HG02852 (cell line): ENCODE results near the gene TSKU.

Experiments
- ATAC-seq: cut with Tn5 transposase; IDR thresholded peaks from one replicate; pipeline ENCODE4 v1.9.1; 2021; ENCODE audit warnings: mild to moderate bottlenecking, moderate library complexity; ENCODE audit not compliant: unreplicated experiment

Gene TSKU, protein sequence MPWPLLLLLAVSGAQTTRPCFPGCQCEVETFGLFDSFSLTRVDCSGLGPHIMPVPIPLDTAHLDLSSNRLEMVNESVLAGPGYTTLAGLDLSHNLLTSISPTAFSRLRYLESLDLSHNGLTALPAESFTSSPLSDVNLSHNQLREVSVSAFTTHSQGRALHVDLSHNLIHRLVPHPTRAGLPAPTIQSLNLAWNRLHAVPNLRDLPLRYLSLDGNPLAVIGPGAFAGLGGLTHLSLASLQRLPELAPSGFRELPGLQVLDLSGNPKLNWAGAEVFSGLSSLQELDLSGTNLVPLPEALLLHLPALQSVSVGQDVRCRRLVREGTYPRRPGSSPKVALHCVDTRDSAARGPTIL

DNA sequence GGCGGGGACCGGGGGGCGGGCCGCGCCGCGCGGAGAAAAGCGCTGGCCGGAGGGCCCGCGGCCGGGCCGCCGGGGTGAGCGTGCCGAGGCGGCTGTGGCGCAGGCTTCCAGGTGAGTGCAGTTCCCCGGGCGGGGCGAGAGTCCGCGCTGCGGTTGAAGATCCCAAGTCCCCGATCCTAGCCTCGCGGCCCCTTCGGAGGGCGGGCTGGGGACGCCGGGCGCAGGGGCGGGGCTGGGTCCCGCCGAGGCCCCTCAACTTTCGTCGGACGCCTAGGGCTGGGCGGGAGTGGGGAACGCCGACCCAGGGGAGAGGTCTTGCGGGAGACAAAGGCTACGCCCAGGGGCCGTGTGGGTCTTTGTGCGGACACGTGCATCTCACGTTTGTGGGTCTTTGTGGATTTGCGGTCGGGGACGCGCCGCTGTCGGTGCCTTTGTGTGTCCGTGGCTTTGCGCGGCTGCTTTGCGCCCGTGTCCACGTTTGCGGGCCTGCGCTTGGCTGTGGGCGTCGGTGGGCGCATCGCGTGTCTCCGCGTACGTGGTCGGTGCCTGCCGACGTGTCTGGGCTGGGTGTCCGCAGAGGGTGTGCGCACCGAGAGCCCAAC, at the start of gene TSKU:
TSS of gene TSKU (plus strand) at position 63 of the 602 bp plus-strand sequence. CDS start 12,261 bp downstream, outside the sequence.
- no peak for ATAC-seq

DNA sequence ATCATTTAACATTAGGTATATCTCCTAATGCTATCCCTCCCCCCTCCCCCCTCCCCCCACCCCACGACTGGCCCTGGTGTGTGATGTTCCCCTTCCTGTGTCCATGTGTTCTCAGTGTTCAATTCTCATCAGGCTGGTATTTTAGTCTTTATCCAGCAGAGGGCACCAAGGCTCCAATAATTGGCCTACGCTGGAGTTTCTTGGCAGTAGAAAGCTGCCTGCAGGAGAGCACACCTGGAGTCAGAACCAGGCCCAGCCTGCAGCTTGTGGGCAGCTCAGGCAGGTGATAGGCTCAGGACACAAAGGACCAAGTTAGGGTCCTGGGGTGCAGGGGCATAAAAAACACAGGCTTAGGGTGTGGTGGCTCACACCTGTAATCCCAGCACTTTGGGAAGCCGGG, 49.2 kb upstream of the TSKU start:
- peak; percentile 51 for ATAC-seq

DNA sequence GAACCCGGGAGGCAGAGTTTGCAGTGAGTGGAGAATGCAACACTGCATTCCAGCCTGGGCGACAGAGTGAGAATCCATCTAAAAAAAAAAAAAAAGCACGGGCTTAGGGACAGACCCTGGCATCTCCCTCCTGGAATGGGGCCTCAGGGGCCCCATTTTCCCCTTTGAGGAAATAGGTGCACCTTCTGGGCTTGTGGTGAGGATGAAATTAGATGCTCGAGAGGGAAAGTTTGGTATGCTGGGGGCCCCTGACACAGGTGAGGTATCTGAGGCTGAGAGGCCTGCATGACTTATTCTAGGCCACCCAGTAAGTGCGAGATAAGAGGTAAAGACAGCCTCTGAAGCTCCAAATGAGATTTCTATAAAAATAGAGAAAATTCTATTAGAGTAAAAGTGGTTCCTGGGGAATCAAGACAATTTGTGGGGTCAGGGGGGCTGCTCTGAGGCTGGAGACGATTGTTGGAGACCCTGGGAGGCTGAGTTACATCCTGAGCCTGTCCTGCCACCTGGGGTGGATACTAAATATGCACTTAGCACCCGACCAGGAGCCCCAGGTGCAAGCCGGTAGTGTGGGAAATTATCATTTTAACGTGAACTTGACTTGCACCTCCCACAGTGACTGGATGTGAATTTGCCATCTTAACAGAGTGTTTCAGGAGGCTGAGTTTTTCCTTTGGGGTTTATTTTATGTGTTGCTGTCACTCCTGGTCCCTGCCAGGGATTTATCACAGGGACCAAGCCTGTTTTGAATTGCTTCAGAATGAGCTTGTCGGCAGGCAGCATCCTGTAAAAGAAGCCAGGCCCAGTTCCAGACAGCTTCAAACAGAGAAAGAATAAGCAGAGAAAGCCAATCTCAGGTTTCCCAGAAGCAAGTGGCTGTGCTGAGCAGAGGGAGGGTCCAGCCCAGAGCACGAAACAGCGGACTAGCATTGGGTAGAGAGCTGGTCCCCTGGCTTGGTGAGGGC, 48.4 kb upstream of the TSKU start:
- no peak for ATAC-seq

DNA sequence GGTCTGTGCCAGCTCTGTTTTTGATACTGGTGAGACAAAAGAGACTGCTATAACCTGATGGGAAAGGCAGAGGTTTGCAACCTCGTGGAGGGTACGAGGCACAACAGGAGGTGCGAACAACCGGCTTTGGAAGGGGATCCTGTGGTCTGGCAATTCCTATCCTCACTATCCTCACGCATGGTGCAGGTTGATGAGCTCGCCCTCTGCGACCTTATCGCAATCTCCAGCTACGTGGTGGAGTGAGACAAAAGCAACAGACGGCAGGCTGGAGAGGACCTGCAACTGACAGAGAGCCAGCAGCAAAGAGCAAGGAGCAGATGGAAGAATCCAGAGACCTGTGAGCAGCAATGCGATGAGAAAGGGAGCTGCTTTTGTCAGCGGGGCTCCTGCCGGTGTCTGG, 47.3 kb upstream of the TSKU start:
- no peak for ATAC-seq

DNA sequence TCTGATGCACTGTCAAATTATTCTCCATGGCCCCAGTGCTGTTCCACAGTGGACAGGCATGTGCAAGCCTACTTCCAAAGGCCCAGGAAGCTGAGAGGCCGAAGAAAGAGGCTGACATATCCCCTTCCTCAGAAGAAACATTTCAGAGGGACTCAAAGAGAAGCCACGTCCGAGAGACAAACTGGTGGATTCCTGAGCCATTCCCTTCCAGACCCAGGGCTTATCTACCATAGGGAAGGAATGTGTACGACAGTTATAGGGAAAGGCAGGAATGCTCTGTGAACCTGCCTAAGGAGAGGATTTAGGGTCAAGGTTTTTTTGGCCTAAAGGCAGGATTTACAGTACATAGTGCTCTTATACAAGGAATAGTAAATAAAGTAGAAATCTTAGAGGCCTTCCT, 46.9 kb upstream of the TSKU start:
- ATAC-seq: no peak

DNA sequence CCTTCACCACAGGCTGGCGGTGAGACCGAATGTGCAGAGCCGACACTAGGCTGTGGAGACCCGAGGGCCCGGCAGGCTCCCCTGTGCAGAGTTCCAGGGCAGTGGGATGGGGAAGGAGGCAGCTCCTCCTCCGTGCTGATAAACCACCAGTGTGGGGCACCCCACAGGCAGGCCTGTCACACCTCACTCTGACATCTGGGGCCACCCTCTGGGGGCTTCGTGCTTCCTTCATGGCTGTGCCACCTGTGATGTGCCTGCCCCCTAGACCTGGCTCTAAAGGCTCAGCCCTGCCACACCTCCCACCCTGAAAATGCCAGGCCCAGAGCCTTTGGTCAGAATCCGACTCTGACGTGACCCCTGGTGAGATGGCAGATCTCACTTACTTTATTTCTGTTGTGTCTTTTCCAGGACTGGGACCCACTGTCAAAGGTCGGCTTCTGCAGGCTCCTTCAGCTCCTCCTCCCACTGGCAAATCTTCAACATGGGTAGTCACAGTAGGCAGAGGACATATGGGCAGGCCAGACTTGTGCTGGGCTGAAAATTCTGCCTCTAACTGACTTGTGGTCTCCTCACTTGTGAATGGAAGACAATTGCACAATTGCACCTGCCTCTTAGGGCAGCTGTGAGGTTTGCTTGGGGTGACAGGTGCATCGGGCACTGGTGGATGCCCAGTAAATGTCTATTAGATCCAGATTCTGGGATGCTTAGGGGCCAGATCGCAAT, 46.2 kb upstream of the TSKU start:
- no peak for ATAC-seq

DNA sequence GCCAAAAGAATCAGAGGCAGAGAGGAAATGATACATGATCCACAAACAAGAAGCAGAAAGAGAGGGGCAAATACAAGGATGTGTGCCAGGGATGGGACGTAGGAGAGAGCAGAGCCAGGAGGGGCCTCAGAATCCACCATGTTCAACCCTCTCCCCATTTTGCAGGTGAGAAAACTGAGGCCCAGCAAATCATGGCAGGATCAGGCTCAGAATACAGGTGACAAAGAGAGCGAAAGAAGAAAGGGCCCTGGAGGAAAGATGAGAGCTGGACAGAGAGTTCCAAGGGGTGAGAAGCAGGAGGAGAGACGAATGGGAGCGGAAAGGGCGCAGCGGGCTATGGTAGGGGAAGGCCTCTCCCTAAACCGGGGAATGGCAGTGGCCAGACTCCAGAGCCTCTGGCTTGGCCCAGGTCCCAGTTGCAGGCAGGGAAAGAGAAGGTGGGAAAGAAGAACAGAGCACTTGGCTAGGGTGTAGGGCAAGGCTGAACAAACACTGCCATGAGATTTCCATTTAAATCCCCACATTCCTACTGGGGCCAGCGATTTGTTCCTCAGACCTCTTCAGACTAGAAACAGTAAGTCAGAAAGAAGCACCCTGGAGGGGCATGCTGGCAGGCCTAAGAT, 44.4 kb upstream of the TSKU start:
- ATAC-seq: no peak

DNA sequence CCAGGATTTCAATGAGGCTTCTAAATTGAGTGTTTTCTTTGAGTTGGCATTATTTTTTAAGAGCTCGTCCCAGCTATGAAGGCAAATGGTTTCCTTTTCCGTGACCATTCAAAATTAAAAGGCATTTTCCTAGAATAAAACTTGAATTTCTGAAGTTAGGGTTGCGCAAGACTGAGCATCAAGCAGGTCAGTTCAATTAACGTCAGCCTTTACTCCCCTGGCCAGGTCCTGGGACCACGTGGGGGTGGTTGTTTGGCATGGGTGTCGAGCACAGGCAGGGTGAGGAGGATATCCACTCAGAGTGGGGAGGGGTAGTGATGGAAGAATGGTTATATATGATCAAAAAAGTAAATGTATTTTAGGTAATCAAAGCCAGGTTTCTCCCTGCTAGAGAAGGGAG, 43.4 kb upstream of the TSKU start:
- no peak for ATAC-seq

DNA sequence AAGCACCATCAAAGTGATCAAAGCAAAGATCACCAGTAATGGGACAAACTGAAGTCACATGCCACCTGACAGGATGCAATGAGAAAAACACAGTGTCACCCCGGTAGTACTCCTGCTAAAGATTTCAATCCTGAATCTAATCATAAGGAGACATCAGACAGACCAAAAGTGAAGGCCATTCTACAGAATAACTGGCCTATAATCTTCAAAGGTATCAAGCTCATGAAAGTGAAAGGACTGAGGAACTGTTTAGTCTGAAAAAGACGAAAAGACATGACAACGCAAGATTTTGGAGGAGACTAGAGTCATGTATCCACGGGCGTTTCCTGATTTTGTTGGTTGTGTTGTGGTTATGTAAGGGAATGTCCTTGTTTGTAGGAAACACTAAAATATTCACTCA, 42.4 kb upstream of the TSKU start:
- ATAC-seq: no peak

DNA sequence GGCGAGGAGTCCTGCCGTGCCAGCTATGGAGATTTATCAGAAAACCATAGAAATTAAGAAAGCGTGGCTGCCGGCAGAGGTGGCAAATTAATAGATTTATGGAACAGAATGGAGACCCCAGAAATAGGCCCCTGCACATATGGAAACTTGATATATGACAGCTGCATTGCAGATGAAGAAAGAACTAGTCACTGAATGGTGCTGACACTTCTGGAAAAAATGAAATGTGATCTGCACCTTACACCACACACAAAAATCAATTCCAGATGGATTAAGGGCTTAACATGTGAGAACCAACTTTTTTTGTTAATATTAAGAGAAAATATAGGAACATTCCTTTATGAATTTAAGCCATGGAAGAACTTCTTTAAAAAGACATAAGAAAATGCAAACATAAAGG, 40.3 kb upstream of the TSKU start:
- ATAC-seq: no peak

DNA sequence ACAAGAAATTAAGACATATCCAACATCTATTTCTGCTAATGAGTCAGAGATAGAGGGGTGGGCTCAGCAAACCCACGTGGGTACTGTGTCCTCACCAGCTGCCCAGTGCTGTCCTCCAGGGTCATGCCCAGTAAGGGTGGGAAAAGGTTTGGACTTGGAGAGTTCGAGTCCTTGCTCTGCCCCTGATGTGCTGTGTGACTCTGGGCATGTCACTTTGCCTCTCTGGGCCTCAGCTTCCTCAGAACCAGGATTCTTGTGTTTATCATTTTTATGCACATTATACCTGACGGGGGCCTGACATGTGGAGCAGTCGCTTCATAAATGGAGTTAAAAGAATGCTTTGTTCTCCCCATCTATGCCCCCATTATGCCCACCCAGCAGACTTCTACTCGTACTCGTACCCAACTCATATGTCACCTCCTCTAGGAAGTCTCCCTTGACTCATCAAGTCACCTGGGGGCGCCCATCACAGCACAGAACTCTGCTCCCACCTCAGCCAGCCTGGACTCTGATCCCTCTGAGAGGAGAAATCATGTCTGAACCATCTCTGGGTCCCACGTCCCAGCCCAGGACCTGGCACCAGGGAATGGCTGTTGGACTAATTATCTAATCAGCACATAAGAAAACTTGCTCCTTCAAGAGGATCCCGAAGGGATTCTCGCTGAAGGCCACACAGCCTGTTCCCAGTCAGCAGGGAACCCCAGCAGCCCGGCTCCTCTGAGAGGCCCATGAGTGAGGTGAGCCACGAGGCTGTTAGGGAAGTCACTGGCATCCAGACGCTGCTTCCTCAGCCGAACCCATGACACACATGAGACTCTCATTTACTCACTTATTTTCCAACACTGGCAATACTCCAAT, 38.7 kb upstream of the TSKU start:
- no peak for ATAC-seq

DNA sequence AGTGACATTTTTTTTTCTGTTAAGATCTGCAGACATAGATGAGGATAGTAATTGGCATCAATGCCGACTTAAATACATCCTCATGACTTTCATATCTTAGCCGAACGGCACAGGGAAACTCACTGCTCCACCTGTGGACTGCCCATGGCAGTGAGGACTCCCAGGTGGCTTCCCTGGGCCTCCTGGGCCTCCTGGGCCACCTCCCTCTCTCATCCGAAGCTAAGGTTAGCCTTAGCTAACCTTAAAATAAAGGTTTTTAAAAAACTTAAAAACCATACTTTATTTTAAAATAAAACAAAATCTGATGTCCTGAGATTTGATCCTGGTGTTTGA, 38.1 kb upstream of the TSKU start:
- ATAC-seq: no peak

DNA sequence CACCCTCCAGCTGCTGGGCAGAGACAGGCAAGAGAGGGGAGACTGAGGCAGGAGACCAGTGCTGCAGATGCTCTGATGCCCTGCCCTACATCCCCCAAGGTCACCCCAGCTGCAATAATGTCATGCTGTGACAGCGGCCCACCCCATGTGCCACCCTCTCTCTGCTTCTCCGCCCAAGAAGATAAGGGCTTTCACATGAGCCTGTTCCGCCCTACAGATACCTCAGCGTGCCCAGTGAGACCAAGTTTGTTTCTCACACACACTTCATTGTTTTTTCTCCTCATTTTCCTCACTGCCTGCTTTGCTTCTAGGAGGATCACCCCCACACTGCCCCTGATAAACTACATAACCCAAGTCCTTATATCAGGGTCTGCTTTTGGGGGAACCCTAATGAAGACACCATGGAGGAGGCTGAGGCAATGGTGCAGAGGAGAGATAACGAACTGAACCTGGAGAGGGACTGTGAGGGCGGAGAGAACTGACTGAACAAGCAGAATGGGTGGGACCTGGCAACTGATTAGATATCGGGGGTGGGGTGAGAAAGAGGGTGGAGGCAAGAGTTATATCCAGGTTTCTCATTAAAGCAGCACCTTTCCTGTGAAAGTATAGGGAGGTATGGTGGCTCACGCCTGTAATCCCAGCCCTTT, 37.5 kb upstream of the TSKU start:
- ATAC-seq: no peak

DNA sequence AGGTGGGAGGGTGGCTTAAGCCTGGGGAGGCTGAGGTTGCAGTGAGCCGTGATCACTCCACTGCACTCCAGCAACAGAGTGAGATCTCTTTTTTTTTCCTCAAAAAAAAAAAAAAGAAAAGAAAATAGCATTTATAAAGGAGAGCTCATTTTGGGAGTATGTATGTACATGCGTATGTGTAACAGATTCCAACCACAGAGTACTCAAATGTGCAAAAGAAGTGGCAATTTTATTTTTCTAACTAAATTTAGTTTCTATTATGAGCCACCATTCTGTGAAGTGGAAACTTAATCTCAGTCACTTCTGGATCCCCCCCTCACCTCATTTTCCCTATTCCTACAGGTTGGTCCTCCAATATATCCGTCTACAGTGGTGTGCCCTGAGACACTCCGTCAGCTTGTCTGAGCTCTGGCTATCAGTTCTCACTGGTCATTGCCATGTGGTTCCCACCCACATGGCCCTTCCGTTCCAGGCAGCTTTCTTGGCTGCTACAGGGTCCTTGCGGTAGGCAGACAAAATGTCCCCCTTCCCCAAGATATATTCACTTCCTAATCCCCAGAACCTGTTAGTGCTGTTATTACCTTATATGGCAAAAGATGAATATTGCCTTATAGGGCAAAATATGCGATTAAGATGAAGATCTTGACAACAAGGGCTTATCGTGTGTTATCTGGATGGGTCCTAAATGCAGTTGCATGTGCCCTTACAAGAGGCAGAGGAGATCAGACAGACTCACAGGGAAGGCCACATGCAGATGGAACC, 35.8 kb upstream of the TSKU start:
- ATAC-seq: no peak

DNA sequence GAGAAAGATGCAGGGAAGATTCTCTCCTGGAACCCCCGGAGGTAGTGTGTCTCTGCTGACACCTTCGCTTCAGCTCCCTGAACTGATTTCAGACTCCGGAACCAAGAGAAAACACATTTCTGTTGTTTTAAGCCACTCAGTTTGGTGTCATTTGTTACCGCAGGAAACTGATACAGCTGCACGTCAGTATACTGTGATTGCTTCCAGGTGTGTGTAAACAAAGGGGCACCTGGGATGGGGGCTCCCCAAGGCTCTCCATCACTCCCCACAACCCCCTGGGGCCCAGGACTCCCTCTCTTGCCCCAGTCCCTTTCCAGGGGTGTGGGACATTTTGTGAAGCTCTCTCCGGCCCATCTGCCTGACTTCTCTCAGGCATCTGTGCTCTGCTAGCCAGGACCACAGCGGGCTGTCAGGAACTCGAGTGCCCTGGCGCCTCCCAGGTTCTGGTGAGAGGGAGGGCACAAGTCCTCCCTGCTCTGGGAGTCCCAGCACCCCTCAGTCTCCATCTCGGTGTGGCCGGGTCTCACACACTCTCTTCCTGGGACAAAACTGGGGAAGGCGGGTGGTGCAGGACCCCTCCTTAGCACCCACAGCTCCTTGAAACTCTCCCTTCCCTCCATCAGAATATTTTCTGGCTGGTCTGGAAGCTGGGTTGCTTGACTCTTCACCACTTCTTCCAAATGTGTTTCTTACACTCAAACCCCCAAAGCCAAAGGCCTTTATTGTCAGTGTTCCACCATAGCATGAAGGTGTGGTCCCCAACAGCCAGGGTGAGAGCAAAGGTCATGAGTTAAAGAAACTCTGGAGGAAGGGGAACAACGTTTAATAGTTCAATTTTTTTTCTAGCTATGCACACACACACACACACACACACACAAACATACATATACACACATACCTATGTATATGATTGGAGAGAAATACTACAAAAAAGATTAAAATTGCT, 35.0 kb upstream of the TSKU start:
- ATAC-seq: no peak

DNA sequence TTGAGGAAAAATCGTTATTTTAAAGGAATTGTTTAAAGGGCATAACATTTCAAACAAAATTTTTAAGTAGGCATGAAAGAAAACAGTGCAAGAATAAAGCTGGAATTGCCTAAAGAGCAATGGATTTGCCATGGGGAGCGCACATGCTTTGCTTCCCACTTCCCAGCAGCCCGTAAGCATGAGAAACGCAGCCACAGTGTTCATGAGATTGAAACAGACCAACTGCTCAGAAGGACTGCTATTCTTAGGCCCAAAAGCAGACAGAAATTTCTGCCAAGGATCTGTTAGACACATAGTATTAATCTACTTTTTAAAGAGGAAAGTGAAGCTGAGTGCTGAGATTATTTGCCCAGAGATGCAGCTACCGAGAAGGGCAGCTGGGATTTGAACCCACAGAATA, 34.2 kb upstream of the TSKU start:
- no peak for ATAC-seq

DNA sequence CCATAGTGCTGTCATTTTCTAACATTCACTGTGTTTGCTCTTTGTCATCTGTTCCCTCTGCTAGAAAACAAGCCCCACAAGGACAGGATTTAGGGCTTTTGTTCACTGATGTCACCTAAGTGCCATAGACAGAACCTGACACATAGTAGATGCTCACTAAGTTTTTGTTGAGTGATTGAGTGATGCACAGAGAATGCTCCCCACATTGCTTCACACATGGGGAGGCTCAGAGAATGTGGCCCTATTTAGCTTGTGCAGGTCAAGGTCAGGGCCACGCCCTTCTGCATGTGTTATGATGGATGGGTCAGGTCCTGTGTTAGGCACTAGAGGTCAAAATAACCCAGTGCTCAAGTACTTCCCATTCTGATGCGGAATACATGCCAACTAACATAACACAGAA, 33.1 kb upstream of the TSKU start:
- ATAC-seq: no peak
